ENCODE measurements around the gene WDR45.

The WDR45 gene

DNA sequence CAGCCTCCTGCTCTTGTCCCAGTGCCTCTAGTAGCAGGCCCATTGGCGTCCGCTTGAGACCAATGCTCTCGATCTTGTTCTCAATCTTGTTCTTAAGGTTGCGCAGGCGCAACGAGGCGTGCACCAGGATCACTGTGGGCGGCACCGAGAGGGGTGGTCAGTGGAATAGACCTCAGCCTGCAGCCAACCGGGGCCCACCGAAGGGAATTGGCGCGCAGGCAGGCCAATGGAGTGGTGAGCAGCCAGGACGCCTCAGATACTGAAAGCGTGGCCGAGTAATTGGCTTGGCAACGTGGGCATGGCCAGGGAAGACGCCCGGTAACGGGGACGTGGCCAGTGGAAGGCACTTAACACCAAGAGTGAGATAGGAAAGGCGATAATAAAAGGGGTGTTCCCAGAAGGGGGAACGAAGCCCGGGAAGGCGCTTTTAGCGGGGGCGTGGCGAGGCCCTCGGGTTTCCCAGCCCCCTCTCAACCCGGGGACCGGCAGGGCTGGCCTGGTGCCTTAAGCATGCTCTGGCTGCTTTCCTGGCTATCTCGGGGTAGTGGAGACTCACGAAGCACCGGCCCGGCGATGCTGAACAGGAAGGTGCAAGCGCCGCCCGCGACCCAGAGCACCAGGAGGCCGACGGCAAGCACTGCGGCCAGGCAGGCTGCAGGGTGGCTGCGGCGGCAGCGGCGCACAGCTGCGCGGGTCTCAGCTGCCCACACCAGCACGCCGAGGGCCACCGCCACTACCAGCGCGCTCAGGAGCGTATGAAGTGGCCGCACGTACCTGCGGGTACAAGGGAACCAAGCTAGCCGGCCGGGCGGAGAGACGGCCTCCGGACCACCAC, 7.6 kb downstream of the WDR45 start:
- TF ChIP-seq TCF4 (CRISPR knock-in tag; IDR thresholded peaks at IDR 0.05; ENCODE audit: borderline replicate concordance) = no peak
- TF ChIP-seq ESRRG (CRISPR knock-in tag; IDR thresholded peaks at IDR 0.05) = no peak
- TF ChIP-seq, protein P1, sequence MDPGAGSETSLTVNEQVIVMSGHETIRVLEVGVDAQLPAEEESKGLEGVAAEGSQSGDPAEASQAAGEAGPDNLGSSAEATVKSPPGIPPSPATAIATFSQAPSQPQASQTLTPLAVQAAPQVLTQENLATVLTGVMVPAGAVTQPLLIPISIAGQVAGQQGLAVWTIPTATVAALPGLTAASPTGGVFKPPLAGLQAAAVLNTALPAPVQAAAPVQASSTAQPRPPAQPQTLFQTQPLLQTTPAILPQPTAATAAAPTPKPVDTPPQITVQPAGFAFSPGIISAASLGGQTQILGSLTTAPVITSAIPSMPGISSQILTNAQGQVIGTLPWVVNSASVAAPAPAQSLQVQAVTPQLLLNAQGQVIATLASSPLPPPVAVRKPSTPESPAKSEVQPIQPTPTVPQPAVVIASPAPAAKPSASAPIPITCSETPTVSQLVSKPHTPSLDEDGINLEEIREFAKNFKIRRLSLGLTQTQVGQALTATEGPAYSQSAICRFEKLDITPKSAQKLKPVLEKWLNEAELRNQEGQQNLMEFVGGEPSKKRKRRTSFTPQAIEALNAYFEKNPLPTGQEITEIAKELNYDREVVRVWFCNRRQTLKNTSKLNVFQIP (CRISPR knock-in tag; IDR thresholded peaks at IDR 0.05; ENCODE audit: borderline replicate concordance, low read depth) = no peak
- TF ChIP-seq ARNTL (CRISPR knock-in tag; IDR thresholded peaks at IDR 0.05; ENCODE audit: borderline replicate concordance, low read depth) = no peak
- TF ChIP-seq TOX (CRISPR knock-in tag; IDR thresholded peaks at IDR 0.05; ENCODE audit: borderline replicate concordance) = no peak
- no peak for TF ChIP-seq ZFP30 (CRISPR knock-in tag; IDR thresholded peaks at IDR 0.05)
- TF ChIP-seq BACH2 (CRISPR knock-in tag; IDR thresholded peaks at IDR 0.05; ENCODE audit: borderline replicate concordance) = no peak
- TF ChIP-seq ZNF70 (CRISPR knock-in tag; IDR thresholded peaks at IDR 0.05) = no peak
- TF ChIP-seq RARB (CRISPR knock-in tag; IDR thresholded peaks at IDR 0.05) = no peak
- TF ChIP-seq CSDC2 (CRISPR knock-in tag; IDR thresholded peaks at IDR 0.05) = no peak
- TF ChIP-seq, protein P2, sequence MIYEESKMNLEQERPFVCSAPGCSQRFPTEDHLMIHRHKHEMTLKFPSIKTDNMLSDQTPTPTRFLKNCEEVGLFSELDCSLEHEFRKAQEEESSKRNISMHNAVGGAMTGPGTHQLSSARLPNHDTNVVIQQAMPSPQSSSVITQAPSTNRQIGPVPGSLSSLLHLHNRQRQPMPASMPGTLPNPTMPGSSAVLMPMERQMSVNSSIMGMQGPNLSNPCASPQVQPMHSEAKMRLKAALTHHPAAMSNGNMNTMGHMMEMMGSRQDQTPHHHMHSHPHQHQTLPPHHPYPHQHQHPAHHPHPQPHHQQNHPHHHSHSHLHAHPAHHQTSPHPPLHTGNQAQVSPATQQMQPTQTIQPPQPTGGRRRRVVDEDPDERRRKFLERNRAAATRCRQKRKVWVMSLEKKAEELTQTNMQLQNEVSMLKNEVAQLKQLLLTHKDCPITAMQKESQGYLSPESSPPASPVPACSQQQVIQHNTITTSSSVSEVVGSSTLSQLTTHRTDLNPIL (CRISPR knock-in tag; IDR thresholded peaks at IDR 0.05; ENCODE audit: low read depth) = no peak
- TF ChIP-seq, protein P3, sequence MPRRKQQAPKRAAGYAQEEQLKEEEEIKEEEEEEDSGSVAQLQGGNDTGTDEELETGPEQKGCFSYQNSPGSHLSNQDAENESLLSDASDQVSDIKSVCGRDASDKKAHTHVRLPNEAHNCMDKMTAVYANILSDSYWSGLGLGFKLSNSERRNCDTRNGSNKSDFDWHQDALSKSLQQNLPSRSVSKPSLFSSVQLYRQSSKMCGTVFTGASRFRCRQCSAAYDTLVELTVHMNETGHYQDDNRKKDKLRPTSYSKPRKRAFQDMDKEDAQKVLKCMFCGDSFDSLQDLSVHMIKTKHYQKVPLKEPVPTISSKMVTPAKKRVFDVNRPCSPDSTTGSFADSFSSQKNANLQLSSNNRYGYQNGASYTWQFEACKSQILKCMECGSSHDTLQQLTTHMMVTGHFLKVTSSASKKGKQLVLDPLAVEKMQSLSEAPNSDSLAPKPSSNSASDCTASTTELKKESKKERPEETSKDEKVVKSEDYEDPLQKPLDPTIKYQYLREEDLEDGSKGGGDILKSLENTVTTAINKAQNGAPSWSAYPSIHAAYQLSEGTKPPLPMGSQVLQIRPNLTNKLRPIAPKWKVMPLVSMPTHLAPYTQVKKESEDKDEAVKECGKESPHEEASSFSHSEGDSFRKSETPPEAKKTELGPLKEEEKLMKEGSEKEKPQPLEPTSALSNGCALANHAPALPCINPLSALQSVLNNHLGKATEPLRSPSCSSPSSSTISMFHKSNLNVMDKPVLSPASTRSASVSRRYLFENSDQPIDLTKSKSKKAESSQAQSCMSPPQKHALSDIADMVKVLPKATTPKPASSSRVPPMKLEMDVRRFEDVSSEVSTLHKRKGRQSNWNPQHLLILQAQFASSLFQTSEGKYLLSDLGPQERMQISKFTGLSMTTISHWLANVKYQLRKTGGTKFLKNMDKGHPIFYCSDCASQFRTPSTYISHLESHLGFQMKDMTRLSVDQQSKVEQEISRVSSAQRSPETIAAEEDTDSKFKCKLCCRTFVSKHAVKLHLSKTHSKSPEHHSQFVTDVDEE (CRISPR knock-in tag; IDR thresholded peaks at IDR 0.05) = no peak
- TF ChIP-seq ZNF8 (CRISPR knock-in tag; IDR thresholded peaks at IDR 0.05) = no peak
- peak; percentile 5; the same call in 2 of the 3 replicates for ATAC-seq

DNA sequence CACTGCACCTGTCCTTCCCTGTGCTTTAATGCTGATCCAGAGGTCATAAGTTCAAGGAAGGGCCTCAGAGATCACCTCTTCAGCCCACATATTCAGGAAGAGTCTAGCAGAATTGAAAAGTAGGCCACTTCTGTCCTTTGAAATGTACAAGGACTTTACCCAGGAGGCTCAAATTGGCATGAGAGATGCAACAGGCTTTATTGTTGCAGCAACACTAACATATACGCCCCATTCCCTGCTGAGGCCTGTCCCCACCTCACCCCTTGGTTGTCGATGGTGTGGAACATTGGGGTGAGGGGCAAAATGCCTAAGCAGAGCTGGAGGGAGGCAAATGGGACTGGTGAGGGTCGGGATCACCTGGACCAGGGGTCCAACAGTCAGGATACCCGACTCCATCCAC, 8.7 kb downstream of the WDR45 start:
- ATAC-seq = no peak
- TF ChIP-seq ZFP30 (CRISPR knock-in tag; IDR thresholded peaks at IDR 0.05) (no peak), ESRRG (CRISPR knock-in tag; IDR thresholded peaks at IDR 0.05) (no peak), SNAI2 (CRISPR knock-in tag; IDR thresholded peaks at IDR 0.05) (no peak)

DNA sequence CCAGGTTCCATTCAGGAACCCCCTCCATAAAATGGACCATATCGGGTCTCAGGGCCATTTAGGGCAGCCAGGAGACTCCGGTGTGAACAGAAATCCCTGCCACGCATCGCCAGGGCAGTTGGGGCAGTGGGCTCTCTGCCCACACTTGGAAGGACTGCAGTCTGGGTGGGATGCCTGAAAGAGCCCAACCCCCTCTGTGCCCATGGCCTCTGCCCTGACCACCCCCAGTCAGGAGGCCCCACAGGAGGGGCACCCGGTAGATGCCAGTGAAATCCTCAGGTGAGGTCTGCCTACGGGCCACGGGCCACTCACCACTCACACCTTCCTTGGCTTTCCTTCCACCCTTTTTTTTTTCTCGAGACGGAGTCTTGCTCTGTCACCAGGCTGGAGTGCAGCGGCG, 10.6 kb downstream of the WDR45 start:
- ATAC-seq = no peak
- TF ChIP-seq ZNF70 (CRISPR knock-in tag; IDR thresholded peaks at IDR 0.05) = no peak
- TF ChIP-seq ISL1 (CRISPR knock-in tag; IDR thresholded peaks at IDR 0.05) = no peak
- no peak for TF ChIP-seq BACH2 (CRISPR knock-in tag; IDR thresholded peaks at IDR 0.05; ENCODE audit: borderline replicate concordance)
- no peak for TF ChIP-seq ZFP3 (CRISPR knock-in tag; IDR thresholded peaks at IDR 0.05)
- TF ChIP-seq OSR1 (CRISPR knock-in tag; IDR thresholded peaks at IDR 0.05) = no peak
- TF ChIP-seq ARNTL (CRISPR knock-in tag; IDR thresholded peaks at IDR 0.05; ENCODE audit: borderline replicate concordance, low read depth) = no peak
- no peak for TF ChIP-seq ZNF8 (CRISPR knock-in tag; IDR thresholded peaks at IDR 0.05)
- TF ChIP-seq, protein P1 (CRISPR knock-in tag; IDR thresholded peaks at IDR 0.05; ENCODE audit: borderline replicate concordance, low read depth) = no peak
- no peak for TF ChIP-seq RARB (CRISPR knock-in tag; IDR thresholded peaks at IDR 0.05)
- TF ChIP-seq, protein P4, sequence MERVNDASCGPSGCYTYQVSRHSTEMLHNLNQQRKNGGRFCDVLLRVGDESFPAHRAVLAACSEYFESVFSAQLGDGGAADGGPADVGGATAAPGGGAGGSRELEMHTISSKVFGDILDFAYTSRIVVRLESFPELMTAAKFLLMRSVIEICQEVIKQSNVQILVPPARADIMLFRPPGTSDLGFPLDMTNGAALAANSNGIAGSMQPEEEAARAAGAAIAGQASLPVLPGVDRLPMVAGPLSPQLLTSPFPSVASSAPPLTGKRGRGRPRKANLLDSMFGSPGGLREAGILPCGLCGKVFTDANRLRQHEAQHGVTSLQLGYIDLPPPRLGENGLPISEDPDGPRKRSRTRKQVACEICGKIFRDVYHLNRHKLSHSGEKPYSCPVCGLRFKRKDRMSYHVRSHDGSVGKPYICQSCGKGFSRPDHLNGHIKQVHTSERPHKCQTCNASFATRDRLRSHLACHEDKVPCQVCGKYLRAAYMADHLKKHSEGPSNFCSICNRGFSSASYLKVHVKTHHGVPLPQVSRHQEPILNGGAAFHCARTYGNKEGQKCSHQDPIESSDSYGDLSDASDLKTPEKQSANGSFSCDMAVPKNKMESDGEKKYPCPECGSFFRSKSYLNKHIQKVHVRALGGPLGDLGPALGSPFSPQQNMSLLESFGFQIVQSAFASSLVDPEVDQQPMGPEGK (CRISPR knock-in tag; IDR thresholded peaks at IDR 0.05; ENCODE audit: borderline replicate concordance) = no peak

All from SK-N-SH treated with all-trans-retinoic acid at 6 μM for 48 hours (cell line).